H1 (cell line): Measurements from ENCODE around the gene C1orf50.

Experiments
- BACH1 ChIP-seq: IDR thresholded peaks from 2 replicates; pipeline ENCODE4 v1.6.1; 2012; ENCODE audit warnings: low read length, improper control_type of control experiment
- EP300 ChIP-seq, 2 experiments: IDR thresholded peaks; 1 replicate in 1 of 2; 2 replicates in 1 of 2; pipeline ENCODE4 v1.6.1; 2011 to 2012; ENCODE audit warnings: low read depth in 2 of 2, low read length in 2 of 2, mild to moderate bottlenecking in 2 of 2, borderline replicate concordance in 1 of 2, inconsistent platforms in 1 of 2, moderate library complexity in 1 of 2
- POLR2A ChIP-seq, 2 experiments: IDR thresholded peaks; 1 replicate in 1 of 2; 2 replicates in 1 of 2; pipeline ENCODE4 v1.6.1; 2011; ENCODE audit warnings: low read depth in 2 of 2, low read length in 2 of 2, mild to moderate bottlenecking in 2 of 2; ENCODE audit errors: control extremely low read depth in 1 of 2
- RFX5 ChIP-seq: IDR thresholded peaks from 2 replicates; pipeline ENCODE4 v1.6.1; 2011; ENCODE audit warnings: low read depth, low read length, improper control_type of control experiment, borderline replicate concordance
- SP2 ChIP-seq: IDR thresholded peaks from 2 replicates; pipeline ENCODE4 v1.6.1; 2012; ENCODE audit warnings: mild to moderate bottlenecking, low read length, inconsistent platforms
- TAF1 ChIP-seq: IDR thresholded peaks from 2 replicates; pipeline ENCODE4 v1.6.1; 2011; ENCODE audit warnings: mild to moderate bottlenecking, low read depth, low read length
- TF ChIP-seq, protein P1 (sequence below), 3 experiments: IDR thresholded peaks; 1 replicate in 2 of 3; 2 replicates in 1 of 3; pipeline versions ENCODE4 v1.5.1 to v1.6.1; 2011; ENCODE audit warnings: low read length in 3 of 3, mild to moderate bottlenecking in 3 of 3, inconsistent platforms in 2 of 3, low read depth in 1 of 3, moderate library complexity in 1 of 3; ENCODE audit not compliant: insufficient read depth in 1 of 3; ENCODE audit errors: control extremely low read depth in 1 of 3

GRCh38 chr1:42745851-42746250 is 21.2 kb upstream of the C1orf50 start:
- TF ChIP-seq BACH1: no peak
- TF ChIP-seq EP300 (IDR thresholded peaks at IDR 0.05; ENCODE audit: borderline replicate concordance in 1 of 2, low read depth in 2 of 2, low read length in 2 of 2): no peak
- TF ChIP-seq, protein P1, sequence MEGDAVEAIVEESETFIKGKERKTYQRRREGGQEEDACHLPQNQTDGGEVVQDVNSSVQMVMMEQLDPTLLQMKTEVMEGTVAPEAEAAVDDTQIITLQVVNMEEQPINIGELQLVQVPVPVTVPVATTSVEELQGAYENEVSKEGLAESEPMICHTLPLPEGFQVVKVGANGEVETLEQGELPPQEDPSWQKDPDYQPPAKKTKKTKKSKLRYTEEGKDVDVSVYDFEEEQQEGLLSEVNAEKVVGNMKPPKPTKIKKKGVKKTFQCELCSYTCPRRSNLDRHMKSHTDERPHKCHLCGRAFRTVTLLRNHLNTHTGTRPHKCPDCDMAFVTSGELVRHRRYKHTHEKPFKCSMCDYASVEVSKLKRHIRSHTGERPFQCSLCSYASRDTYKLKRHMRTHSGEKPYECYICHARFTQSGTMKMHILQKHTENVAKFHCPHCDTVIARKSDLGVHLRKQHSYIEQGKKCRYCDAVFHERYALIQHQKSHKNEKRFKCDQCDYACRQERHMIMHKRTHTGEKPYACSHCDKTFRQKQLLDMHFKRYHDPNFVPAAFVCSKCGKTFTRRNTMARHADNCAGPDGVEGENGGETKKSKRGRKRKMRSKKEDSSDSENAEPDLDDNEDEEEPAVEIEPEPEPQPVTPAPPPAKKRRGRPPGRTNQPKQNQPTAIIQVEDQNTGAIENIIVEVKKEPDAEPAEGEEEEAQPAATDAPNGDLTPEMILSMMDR (IDR thresholded peaks at IDR 0.05; ENCODE audit: control extremely low read depth in 1 of 3, insufficient read depth in 1 of 3, low read depth in 1 of 3, low read length in 3 of 3): no peak
- TF ChIP-seq RFX5: no peak
- TF ChIP-seq TAF1: no peak
- no peak for TF ChIP-seq POLR2A (IDR thresholded peaks at IDR 0.05; ENCODE audit: control extremely low read depth in 1 of 2, low read depth in 2 of 2, low read length in 2 of 2)
- no peak for TF ChIP-seq SP2
